Natural killer cell treated with Interleukin-12 subunit alpha and Interleukin-12 subunit beta and Interleukin-15 and Interleukin-18, amount 100 ng/mL, for 72 hours (primary cell): ENCODE results near the gene KLHL10. TPM values are rescaled to one million over a fixed set of nuclear protein-coding genes. Genes with fewer than 3 reads are reported as not detected.
"Not testable (repeated sequence)": the region's sequence is repeated elsewhere in the genome, so short reads cannot be mapped to it uniquely, and the experiment has no call there.

Experiments
- ATAC-seq, 2 donors: fragments of 150-1000 bp; cut with Tn5 transposase in 1 of 2; sonication (Bioruptor Pico), chemical (Tn5 transposase) in 1 of 2; 2 replicates each; pipeline ENCODE4 v1.10.0; 2021
- DNase-seq: peaks from one replicate; pipeline ENCODE4 v3.0.0; 2022; ENCODE audit warnings: low spot score
- H3K27ac Mint-ChIP-seq, 2 donors: 1 replicate in 1 of 2; 2 replicates in 1 of 2; pipeline ENCODE4 v1.8.0; 2022; ENCODE audit warnings: mixed read lengths in 2 of 2, mild to moderate bottlenecking in 1 of 2, moderate library complexity in 1 of 2
- H3K27me3 Mint-ChIP-seq, 2 donors: 1 replicate in 1 of 2; 2 replicates in 1 of 2; pipeline ENCODE4 v1.8.0; 2022; ENCODE audit warnings: mixed read lengths in 2 of 2
- H3K36me3 Mint-ChIP-seq: one replicate; pipeline ENCODE4 v1.8.0; 2022; ENCODE audit warnings: mixed read lengths
- H3K4me1 Mint-ChIP-seq, 2 donors: 1 replicate in 1 of 2; 2 replicates in 1 of 2; pipeline ENCODE4 v1.8.0; 2022; ENCODE audit warnings: low read depth in 2 of 2, mixed read lengths in 2 of 2, mild to moderate bottlenecking in 1 of 2
- H3K4me3 Mint-ChIP-seq: one replicate; pipeline ENCODE4 v1.8.0; 2022; ENCODE audit warnings: mixed read lengths
- H3K9me3 Mint-ChIP-seq: 2 replicates; pipeline ENCODE4 v1.8.0; 2022; ENCODE audit warnings: mixed read lengths
- total RNA-seq, 2 donors: library from RNA; stranded (reverse); gene quantifications; one replicate each; pipeline ENCODE4 v1.2.3, GENCODE V29; 2022

KLHL10 gene
- total RNA-seq, 2 donors from 2014 or later = not detected

DNA sequence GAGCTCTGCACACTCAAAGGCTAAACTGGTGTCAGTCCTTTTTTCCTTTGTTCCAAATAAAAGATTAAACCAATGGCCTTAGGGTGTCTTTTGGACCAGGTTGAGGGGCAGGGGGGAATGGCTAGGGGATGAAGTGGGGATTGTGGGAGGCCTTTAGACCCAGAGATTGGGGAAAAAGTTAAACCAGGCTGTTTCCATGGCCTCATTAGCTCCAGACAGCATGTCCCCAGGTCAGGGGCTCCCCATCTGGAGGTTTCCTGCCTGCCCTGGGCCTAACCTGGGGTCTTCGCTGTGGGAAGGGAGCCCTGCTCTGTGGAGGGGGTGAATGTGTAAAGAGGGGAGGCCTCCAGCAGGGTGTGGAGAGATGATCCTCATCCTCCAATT is 14.5 kb upstream of the KLHL10 start:
- no peak overlapping the region for H3K4me3 Mint-ChIP-seq
- DNase-seq (no peak), ATAC-seq (no peak)
- no peak overlapping the region for H3K27ac Mint-ChIP-seq
- no peaks in the 10 kb centered on the region for H3K36me3 Mint-ChIP-seq
- H3K9me3 Mint-ChIP-seq = no peaks in the 10 kb centered on the region
- H3K4me1 Mint-ChIP-seq = no peaks in the 10 kb centered on the region
- no peaks in the 10 kb centered on the region for H3K27me3 Mint-ChIP-seq

DNA sequence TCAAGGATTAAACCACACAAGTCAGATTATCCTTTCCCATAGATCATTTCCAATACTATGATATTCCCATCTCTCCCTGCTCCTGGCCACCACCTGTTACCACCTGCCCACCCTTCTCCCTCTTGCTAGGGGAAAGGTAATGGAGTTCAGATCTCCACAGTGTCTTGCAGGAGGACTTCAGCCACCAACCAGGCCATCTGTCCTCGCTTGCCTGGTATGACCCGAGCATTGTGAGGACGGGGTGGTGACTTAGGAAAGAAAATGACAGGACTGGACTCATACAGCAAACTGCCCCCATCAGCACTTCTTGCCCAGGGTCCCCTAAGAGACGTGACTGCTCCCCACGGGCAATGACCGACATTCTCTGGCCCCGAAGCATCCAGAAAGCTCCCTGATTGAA is 14.0 kb upstream of the KLHL10 start:
- no peaks in the 10 kb centered on the region for H3K27me3 Mint-ChIP-seq
- DNase-seq (no peak), ATAC-seq (no peak)
- no peak overlapping the region for H3K4me3 Mint-ChIP-seq
- no peaks in the 10 kb centered on the region for H3K4me1 Mint-ChIP-seq
- no peaks in the 10 kb centered on the region for H3K36me3 Mint-ChIP-seq
- no peaks in the 10 kb centered on the region for H3K9me3 Mint-ChIP-seq
- H3K27ac Mint-ChIP-seq = no peak overlapping the region

DNA sequence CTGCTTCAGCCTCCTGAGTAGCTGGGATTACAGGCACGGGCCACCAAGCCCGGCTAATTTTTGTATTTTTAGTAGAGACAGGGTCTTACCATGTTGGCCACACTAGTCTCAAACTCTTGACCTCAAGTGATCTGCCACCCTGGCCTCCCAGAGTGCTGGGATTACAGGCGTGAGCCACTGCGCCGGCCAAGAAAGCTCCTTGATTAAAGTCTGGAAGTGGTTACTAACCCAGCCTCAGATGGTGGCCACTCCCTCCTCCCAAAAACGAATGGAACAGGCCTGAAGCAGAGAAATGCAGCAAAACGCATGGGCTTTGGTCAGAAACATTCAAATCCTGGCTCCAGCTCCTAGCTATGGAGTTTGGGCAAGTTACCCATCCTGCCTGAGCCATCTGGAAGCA is 13.5 kb upstream of the KLHL10 start:
- ATAC-seq = no peak
- Mint-ChIP-seq H3K9me3 (no peaks in the 10 kb centered on the region), H3K36me3 (no peaks in the 10 kb centered on the region)

DNA sequence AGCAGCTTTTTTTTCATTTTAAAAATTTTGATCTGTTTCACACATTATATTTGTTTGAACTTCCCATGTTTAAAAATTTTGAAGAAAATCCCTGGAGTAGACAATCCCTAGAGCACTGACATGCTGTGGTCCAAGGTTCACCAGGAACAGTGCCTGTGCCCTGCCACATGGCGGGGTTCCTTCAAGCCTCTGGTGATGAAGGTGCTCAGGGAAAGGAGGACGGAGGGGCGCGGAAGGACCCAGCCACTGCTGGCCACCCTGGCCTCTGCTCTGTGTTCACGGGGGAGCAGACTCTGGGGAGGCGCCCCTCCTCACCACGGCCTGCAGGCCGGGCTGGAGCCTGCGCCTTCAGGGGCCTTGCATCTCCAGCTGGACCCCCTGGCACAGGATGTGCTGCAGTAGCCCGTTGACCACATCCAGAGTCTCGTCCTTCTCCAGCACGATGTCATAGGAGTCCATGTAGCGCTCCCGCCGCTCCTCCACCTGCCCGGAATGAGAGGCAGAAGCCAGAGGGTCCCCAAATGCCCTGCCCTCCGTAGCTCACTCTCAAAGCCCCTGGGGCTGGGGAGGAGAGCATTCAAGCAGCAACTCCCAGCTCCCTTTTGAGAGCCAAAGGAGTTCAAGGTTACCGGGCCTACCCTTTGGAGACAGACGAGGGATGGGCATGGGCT is 12.3 kb upstream of the KLHL10 start:
- ATAC-seq = no peak
- Mint-ChIP-seq H3K9me3 (no peaks in the 10 kb centered on the region), H3K27ac (no peak overlapping the region), H3K4me3 (no peak overlapping the region), H3K27me3 (no peaks in the 10 kb centered on the region), H3K4me1 (no peaks in the 10 kb centered on the region), H3K36me3 (peaks cover 4% of the 10 kb centered on the region)
- no peak for DNase-seq

More for the DNA sequence above, 13.5 kb upstream of the KLHL10 start:
- Mint-ChIP-seq H3K4me1 (no peaks in the 10 kb centered on the region), H3K27ac (no peak overlapping the region), H3K4me3 (no peak overlapping the region), H3K27me3 (no peaks in the 10 kb centered on the region)
- DNase-seq = no peak

DNA sequence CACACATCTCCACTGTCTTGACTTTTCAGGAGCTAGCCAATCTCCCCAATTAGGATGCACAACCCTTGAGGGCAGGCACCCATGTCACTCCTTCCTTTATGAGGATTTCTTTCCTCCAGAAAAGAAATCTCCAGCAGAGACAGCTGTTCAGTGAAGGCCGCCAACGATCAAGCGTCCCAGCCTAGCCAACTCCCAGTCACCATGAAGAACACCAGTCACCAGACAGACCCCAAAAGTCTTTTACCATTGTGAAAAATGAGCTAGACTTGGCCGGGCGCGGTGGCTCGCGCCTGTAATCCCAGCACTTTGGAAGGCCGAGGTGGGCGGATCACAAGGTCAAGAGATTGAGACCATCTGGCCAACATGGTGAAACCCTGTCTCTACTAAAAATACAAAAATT is 7.7 kb upstream of the KLHL10 start:
- not testable (repeated sequence) for H3K27ac Mint-ChIP-seq, H3K4me1 Mint-ChIP-seq, H3K9me3 Mint-ChIP-seq, DNase-seq, H3K27me3 Mint-ChIP-seq, H3K4me3 Mint-ChIP-seq, H3K36me3 Mint-ChIP-seq, ATAC-seq

DNA sequence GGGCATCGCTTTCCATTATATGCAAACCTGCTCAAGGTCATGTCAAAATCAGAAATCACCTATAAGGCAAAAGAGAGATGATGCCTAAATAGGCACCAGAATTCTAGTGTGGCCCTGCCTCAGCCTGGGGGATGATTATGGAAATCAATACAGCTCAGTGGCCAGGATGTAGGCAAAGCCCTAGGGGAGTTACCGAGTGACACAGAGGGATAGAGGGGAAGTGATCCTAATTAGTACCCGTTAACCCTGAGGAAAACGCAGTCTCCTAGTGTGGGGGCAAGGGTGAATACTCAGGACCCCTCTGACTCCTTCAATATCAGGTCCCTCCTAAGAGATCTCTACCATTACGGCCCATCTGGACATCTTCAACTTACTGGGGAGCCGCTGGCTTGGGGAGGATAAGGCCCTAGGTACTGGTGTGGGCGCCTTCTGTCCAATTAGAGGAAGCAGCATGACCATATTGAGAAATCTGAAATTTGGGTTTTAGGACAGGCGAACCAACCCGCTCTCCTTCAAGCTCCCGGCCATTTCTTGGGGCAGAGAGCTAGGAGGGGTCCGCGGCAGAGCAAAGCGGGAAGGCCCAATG is 2.3 kb upstream of the KLHL10 start:
- Mint-ChIP-seq H3K36me3 (no peaks in the 10 kb centered on the region), H3K4me1 (peaks cover 7% of the 10 kb centered on the region in 2 donors), H3K4me3 (peak overlapping the region; percentile 78), H3K27me3 (peaks cover 0 to 2% of the 10 kb centered on the region in 2 donors), H3K9me3 (no peaks in the 10 kb centered on the region), H3K27ac (peak overlapping the region in 1 of 2 donors; percentile 19)
- DNase-seq (no peak), ATAC-seq (peak; percentile 17 to 49)

DNA sequence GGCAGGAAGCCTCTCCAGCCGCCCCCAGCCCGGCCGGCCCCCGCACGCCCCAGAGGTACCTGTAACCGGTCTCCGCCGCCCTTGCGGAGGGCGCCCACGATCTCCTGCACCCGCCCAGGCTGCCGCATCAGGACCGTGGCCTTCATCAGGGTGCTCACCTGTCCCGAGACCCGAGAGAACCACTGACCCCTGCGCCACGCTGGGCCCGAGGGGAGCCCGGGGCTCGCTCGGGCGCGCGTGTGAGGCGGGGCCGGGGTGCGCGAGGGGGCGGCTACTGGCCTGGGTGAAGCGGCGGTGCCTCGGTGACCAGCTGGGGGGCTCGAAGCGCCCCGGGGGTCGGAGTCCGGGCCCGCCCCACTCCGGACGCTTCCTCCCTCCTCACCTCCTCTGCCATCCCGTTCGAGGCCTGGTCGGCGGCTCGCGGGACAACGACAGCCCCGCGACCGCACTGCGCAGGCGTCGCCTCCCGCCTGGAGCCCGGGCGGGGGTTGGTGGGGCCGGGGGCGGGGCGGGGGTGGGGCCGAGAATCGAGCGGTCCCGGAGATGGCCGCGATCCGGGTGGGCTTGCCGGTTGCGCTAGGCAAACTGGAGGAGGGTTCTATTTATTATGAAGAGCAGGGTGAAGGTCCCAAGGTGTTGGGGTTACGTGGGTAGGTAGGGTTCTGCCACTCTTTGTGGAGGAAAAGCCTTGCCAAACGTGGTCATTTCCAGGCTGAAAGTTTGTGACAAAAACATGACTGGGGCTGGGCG is 1.6 kb upstream of the KLHL10 start, which contains the start of gene NT5C3B:
NT5C3B (minus strand) TSS at position 433 of the 750 bp plus-strand sequence; CDS start at position 394, 39 bp downstream.
- Mint-ChIP-seq H3K4me1 (peaks cover 7% of the 10 kb centered on the region in 2 donors), H3K36me3 (no peaks in the 10 kb centered on the region), H3K27me3 (peaks cover 0 to 2% of the 10 kb centered on the region in 2 donors), H3K9me3 (no peaks in the 10 kb centered on the region), H3K27ac (peak within 1 kb of the TSS in 1 of 2 donors; percentile 19), H3K4me3 (peak within 1 kb of the TSS; percentile 78)
- DNase-seq (peak; percentile 71), ATAC-seq (peak; percentile 89 to 91)

DNA sequence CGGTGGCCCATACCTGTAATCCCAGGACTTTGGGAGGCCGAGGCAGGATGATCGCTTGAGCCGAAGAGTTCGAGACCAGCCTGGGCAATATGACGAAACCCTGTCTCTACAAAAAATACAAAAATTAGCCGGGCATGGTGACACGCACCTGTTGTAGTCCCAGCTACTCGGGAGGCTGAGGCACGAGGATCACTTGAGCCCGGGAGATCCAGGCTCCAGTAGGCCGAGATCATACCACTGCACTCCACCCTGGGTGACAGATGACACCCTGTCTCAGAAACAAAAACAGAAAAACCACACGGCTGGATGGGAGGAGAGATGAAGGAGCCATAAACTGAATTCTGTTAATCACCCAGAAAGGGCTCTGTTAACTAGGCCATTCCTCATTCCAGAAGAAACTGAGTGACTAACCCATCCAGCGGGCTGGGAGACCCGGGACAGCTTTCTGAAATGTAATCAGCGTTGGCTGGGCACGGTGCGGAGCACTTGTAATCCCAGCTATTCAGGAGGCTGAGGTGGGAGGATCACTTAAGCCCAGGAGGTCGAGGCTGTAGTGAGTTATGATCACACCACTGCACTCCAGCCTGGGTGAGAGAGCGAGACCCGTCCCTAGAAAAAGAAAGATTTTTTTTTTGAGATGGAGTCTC is 952 bp upstream of the KLHL10 start:
- Mint-ChIP-seq H3K4me1 (peaks cover 7% of the 10 kb centered on the region in 2 donors), H3K27ac (no peak overlapping the region), H3K4me3 (peak overlapping the region; percentile 78), H3K9me3 (no peaks in the 10 kb centered on the region), H3K27me3 (peaks cover 0 to 2% of the 10 kb centered on the region in 2 donors), H3K36me3 (no peaks in the 10 kb centered on the region)
- no peak for DNase-seq
- no peak for ATAC-seq

DNA sequence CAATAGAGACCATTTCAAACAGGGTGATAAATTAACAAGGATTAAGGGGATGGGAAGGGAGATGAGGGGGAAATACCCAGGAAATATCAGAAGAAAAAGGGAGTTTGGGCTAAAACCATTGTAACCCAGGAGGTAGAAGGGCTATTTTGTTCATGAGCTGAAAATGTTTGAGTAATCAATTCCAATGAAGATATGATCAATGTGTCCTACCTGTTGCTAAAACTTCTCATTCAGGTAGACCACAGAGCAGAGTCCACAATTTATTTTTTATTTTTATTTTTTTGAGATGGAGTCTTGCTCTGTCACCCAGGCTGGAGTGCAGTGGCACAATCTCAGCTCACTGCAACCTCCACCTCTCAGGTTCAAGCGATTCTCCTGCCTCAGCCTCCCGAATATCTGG is 1.8 kb downstream of the KLHL10 start:
- H3K4me1 Mint-ChIP-seq, DNase-seq, ATAC-seq, H3K4me3 Mint-ChIP-seq, H3K27ac Mint-ChIP-seq, H3K36me3 Mint-ChIP-seq, H3K27me3 Mint-ChIP-seq, H3K9me3 Mint-ChIP-seq: not testable (repeated sequence)

DNA sequence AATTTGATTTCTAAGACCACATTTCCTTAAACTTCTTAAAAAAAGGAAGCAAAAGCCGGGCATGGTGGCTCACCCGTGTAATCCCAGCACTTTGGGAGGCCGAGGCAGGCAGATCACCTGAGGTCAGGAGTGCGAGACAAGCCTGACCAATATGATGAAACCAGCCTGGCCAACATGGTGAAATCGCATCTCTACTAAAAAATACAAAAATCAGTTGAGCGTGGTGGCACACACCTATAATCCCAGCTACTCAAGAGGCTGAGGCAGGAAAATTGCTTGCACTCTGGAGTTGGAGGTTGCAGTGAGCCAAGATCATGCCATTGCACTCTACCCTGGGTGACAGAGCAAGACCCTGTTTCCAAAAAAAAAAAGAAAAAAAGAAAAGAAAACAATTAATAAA is 3.2 kb downstream of the KLHL10 start:
- H3K27me3 Mint-ChIP-seq, H3K9me3 Mint-ChIP-seq, H3K4me1 Mint-ChIP-seq, DNase-seq, H3K27ac Mint-ChIP-seq, ATAC-seq, H3K36me3 Mint-ChIP-seq, H3K4me3 Mint-ChIP-seq: not testable (repeated sequence)

DNA sequence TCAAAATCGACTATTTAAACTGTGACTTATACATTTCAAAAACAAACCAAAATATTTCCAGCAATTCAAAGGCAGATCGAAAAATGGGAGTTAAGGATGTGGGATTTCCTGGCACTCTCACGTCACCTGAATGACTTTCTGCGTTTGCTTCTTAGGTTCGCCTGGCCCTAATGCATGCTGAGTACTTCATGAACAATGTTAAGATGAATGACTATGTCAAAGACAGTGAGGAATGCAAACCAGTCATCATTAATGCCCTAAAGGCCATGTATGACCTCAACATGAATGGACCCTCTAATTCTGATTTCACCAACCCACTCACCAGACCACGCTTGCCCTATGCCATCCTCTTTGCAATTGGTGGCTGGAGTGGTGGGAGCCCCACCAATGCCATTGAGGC is 7.3 kb downstream of the KLHL10 start:
- no peak overlapping the region for H3K27ac Mint-ChIP-seq
- H3K4me3 Mint-ChIP-seq = no peak overlapping the region
- no peaks in the 10 kb centered on the region for H3K27me3 Mint-ChIP-seq
- no peaks in the 10 kb centered on the region for H3K36me3 Mint-ChIP-seq
- DNase-seq (no peak), ATAC-seq (no peak)
- H3K4me1 Mint-ChIP-seq = peaks cover 3 to 10% of the 10 kb centered on the region in 2 donors
- no peaks in the 10 kb centered on the region for H3K9me3 Mint-ChIP-seq

DNA sequence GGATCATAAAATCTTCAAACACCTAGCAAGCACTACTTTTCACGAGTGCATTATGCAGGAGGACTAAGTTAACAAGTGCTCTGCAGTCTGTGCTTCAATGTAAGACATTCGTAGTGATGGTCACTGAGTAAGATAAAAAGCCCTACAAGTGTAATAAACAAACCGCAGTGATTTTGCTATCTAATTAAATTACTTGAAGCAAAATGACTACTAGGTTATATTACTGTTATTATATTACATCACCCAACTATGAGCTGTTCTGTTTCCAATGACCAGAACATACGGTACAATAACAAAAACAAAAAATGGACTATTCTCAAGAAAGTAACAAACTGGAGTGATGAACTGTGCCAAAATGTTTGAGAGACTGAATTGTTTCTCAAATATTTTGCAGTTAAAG is 11.2 kb downstream of the KLHL10 start:
- ATAC-seq (no peak), DNase-seq (no peak)
- H3K36me3 Mint-ChIP-seq = no peaks in the 10 kb centered on the region
- H3K27ac Mint-ChIP-seq = no peak overlapping the region
- no peak overlapping the region for H3K4me3 Mint-ChIP-seq
- no peaks in the 10 kb centered on the region for H3K9me3 Mint-ChIP-seq
- H3K4me1 Mint-ChIP-seq = peaks cover 3 to 13% of the 10 kb centered on the region in 2 donors
- no peaks in the 10 kb centered on the region for H3K27me3 Mint-ChIP-seq

DNA sequence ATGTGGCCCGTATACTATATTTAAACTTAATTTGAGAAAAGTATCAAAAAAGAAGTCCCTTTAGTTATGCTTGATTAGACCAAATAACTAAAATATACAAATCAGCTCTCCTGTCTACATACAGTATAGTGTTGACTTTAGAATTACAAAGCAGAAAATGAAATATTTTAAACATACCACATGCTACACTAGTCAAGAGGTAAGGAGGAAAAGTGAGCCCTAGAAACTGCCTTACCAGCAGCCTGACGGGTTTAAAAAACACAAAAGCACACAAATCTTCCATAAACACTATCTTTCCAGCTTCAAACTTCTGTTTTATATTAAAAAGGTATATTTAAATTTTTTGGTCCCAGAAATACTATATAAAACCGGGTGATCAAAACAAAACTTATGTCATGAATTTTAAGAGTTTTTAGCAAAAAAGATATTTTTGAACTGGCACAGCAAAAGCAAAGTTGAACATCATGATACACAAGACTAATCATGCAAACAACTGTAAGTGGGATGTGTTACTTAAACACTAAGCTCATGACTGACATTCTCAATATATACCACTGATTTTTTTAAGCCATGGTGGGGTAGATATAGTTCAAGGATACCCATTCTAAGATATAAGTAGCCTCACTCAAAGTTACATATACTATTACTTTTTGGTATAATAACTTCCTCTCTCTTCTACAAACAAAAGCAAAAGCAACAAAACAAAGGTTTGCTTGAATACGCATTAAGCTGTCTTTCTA is 11.8 kb downstream of the KLHL10 start:
- no peaks in the 10 kb centered on the region for H3K27me3 Mint-ChIP-seq
- no peaks in the 10 kb centered on the region for H3K9me3 Mint-ChIP-seq
- no peak overlapping the region for H3K27ac Mint-ChIP-seq
- peaks cover 3 to 13% of the 10 kb centered on the region in 2 donors for H3K4me1 Mint-ChIP-seq
- ATAC-seq (no peak), DNase-seq (no peak)
- no peaks in the 10 kb centered on the region for H3K36me3 Mint-ChIP-seq
- no peak overlapping the region for H3K4me3 Mint-ChIP-seq
